Limb (tissue), 2 donors: ENCODE results near the gene C16orf95.

Experiments
- DNase-seq, 2 donors: peaks; one replicate each; pipeline ENCODE4 v3.0.0-alpha.2; 2016; ENCODE audit errors: extremely low spot score in 2 of 2

C16orf95 gene

DNA sequence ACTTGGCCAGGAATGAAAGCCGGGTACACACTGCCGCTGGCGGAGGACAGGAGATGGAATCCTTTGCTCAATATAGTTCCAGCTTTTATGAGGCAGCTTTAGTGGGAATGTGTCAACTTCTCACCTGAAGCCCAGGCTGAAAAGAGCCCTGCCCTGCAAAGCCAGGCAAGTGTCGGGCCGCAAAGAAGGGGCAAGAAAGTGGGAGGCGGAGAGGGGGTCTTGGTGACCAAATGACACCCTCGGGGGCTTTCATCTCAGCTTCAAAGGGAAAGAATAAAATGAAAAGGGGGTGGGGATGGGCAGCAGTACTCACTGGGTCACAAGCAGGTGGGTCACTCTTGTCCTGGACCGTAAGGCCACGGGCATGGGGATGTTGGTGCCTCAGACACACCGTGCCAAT, 62.9 kb downstream of the C16orf95 start:
- no peak for DNase-seq

DNA sequence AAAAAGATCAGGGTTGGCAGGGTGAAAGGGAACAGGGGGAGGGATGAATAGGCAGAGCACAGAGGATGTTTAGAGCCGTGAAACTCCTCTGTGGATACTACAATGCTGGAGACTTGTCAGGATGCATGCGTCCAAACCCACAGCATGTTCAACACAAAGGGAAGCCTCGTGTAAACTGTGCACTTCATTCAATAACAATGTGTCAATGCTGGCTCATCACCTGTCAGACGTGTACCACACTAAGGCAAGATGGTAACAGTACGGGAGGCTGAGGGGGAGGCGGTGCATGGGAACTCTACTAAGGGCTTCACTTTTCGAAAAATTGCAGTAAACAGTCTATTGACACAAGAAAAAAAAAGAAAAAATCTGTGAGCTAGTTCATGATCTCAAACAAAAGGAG, 63.7 kb downstream of the C16orf95 start:
- no peak for DNase-seq
